Thoracic aorta (tissue), 2 donors: ENCODE results near the gene MMP12. TPM values are rescaled to one million over a fixed set of nuclear protein-coding genes. Genes with fewer than 3 reads are reported as not detected.
"Not testable (repeated sequence)": the region's sequence is repeated elsewhere in the genome, so short reads cannot be mapped to it uniquely, and the experiment has no call there.

Experiments used
- ATAC-seq: fragments of 150-250 bp; one replicate; pipeline ENCODE4 v1.8.0; 2017; ENCODE audit warnings: low read depth; ENCODE audit not compliant: insufficient number of reproducible peaks, low FRiP score
- DNase-seq: peaks from one replicate; pipeline ENCODE4 v3.0.0-alpha.2; 2020; ENCODE audit warnings: low spot score
- H3K27ac ChIP-seq, 2 donors: fragments of 200-600 bp; sonication (generic); 1 replicate in 1 of 2; 2 replicates in 1 of 2; pipeline ENCODE4 v1.5.1; 2016; ENCODE audit warnings: mild to moderate bottlenecking in 2 of 2, moderate library complexity in 2 of 2
- H3K27me3 ChIP-seq: fragments of 200-600 bp; sonication (generic); replicated peaks from 2 replicates; pipeline ENCODE4 v1.6.0; 2016; ENCODE audit warnings: mild to moderate bottlenecking; ENCODE audit not compliant: insufficient read depth
- H3K36me3 ChIP-seq: fragments of 200-600 bp; sonication (generic); one replicate; pipeline ENCODE4 v1.5.1; 2016
- H3K4me1 ChIP-seq, 2 donors: fragments of 200-600 bp; sonication (generic); 1 replicate in 1 of 2; 2 replicates in 1 of 2; pipeline versions ENCODE4 v1.5.1 to v1.6.0; 2016; ENCODE audit warnings: low read depth in 2 of 2, mild to moderate bottlenecking in 1 of 2; ENCODE audit not compliant: control insufficient read depth in 1 of 2
- H3K4me3 ChIP-seq: fragments of 200-600 bp; sonication (generic); 2 replicates; pipeline ENCODE4 v1.5.1; 2016; ENCODE audit warnings: mild to moderate bottlenecking
- H3K9me3 ChIP-seq: fragments of 200-600 bp; sonication (generic); 2 replicates; pipeline ENCODE4 v1.5.1; 2016
- CTCF ChIP-seq: fragments of 200-600 bp; sonication (generic); IDR thresholded peaks from one replicate; pipeline ENCODE4 v1.5.1; 2019; ENCODE audit warnings: antibody characterized with exemption
- total RNA-seq, 2 donors: library from RNA; depleted of rRNA; stranded (reverse); fragments of >200 nt; gene quantifications; one replicate each; pipeline versions ENCODE4 v1.1.0 to v1.2.3, GENCODE V29; 2016

Gene MMP12
- total RNA-seq, 2 donors from 2014 or later = not detected

DNA sequence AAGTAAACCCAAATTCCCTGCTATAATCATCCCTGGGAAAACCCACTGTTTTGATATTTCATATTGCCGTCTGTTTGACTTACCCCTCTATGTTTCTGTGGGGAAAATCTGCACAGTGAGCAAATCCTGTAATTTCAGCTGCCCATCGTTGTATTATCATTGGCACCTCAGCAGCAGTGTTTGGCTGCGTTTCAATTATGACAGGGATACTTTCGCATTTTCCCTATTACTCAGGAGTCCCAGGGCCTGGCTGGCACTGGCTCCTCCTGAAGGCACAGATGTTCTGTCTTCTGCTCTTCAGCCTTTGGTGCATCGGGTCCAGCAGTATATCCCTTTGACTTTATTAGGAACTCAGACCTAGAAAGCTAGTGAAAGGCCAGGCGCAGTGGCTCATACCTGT lies 12.2 kb upstream of the MMP12 start:
- no peak overlapping the region for H3K4me3 ChIP-seq
- no peak for DNase-seq
- H3K36me3 ChIP-seq = no peaks in the 10 kb centered on the region
- H3K27me3 ChIP-seq = no peaks in the 10 kb centered on the region
- H3K27ac ChIP-seq = no peak overlapping the region
- no peaks in the 10 kb centered on the region for H3K4me1 ChIP-seq
- no peak for TF ChIP-seq CTCF
- no peak for ATAC-seq
- no peaks in the 10 kb centered on the region for H3K9me3 ChIP-seq

GRCh38 chr11:102883141-102883540 lies 8.4 kb upstream of the MMP12 start:
- no peak overlapping the region for H3K4me3 ChIP-seq
- TF ChIP-seq CTCF = no peak
- H3K9me3 ChIP-seq = no peaks in the 10 kb centered on the region
- H3K36me3 ChIP-seq = no peaks in the 10 kb centered on the region
- H3K27ac ChIP-seq = no peak overlapping the region
- ATAC-seq (no peak), DNase-seq (no peak)
- H3K27me3 ChIP-seq = no peaks in the 10 kb centered on the region
- no peaks in the 10 kb centered on the region for H3K4me1 ChIP-seq

DNA sequence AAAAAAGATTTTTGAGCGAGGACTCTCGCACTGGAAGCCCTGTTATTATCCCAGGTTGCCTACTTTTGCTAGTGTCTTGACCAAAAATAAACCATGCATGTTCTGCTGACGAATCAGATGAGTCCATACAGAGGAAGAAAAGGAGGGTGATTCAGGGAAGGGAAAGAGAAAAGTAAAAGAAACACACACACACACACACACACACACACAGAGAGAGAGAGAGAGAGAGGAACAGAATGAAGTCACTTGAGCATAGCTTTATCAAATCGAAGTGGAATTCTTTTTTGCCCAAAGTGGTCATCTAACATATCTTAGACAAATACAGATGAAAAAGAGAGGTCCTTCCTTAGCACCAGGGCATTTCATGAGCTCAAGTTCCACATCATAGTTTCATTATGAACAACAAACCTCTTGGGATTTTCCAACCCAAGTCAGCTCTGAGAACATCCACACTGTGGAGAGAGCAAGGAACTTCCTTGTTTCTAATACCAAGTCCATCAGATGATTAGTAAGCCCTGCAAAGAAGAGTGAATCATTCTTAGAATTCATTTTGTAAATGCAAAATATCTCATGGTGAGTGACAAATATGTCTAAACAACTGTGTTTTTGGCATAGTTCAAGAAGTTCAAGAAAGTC lies 7.7 kb upstream of the MMP12 start:
- TF ChIP-seq CTCF = no peak
- Histone ChIP-seq H3K27ac (no peak overlapping the region), H3K4me1 (no peaks in the 10 kb centered on the region), H3K36me3 (no peaks in the 10 kb centered on the region), H3K4me3 (no peak overlapping the region), H3K9me3 (no peaks in the 10 kb centered on the region), H3K27me3 (no peaks in the 10 kb centered on the region)
- ATAC-seq = no peak
- no peak for DNase-seq

- Histone ChIP-seq H3K36me3 (no peaks in the 10 kb centered on the region), H3K4me3 (no peak overlapping the region), H3K27ac (no peak overlapping the region), H3K27me3 (no peaks in the 10 kb centered on the region), H3K4me1 (no peaks in the 10 kb centered on the region), H3K9me3 (no peaks in the 10 kb centered on the region)
- DNase-seq (no peak), ATAC-seq (no peak)
- no peak for TF ChIP-seq CTCF
These were observed 5.0 kb upstream of the MMP12 start for GRCh38 chr11:102879801-102880200.

DNA sequence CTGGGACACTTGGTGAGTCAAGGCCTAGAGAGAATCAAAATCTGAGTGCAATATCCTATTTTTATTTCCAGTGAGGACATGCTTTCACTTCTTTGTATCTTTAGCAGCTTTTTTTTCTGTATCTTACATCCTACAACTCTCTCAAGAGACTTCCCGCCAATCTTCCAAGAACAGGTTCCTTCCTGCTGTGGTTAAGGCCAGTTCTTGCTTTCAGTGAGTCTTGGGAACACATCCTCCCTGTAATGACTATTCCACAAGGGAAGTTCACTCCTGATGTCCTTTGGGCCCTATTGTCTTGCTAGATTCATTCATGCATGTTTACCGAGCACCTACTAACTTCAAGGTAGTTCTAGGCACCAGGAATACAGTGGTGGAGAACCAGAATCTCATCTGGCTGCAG lies 3.8 kb upstream of the MMP12 start:
- DNase-seq (no peak), ATAC-seq (no peak)
- Histone ChIP-seq H3K9me3 (no peaks in the 10 kb centered on the region), H3K27ac (no peak overlapping the region), H3K27me3 (no peaks in the 10 kb centered on the region), H3K36me3 (no peaks in the 10 kb centered on the region), H3K4me1 (no peaks in the 10 kb centered on the region), H3K4me3 (no peak overlapping the region)
- no peak for TF ChIP-seq CTCF

GRCh38 chr11:102869354-102869964 lies 5.3 kb downstream of the MMP12 start:
- DNase-seq, H3K4me1 ChIP-seq, H3K27me3 ChIP-seq, ATAC-seq, H3K4me3 ChIP-seq, H3K27ac ChIP-seq, H3K36me3 ChIP-seq, H3K9me3 ChIP-seq: not testable (repeated sequence)
